Brain microvascular endothelial cell (primary cell): Measurements from ENCODE around the gene DDX39B.

Experiments
- DNase-seq: peaks from one replicate; pipeline ENCODE4 v3.0.0-alpha.2; 2020
- H3K27ac ChIP-seq: fragments of 250-450 bp; sonication (Bioruptor Pico); 2 replicates; pipeline ENCODE4 v1.5.1; 2020; ENCODE audit warnings: mild to moderate bottlenecking, moderate library complexity
- H3K27me3 ChIP-seq: fragments of 250-450 bp; sonication (Bioruptor Pico); replicated peaks from 2 replicates; pipeline ENCODE4 v1.5.1; 2020; ENCODE audit warnings: mild to moderate bottlenecking
- H3K36me3 ChIP-seq: fragments of 250-450 bp; sonication (Bioruptor Pico); replicated peaks from 2 replicates; pipeline ENCODE4 v1.5.1; 2020; ENCODE audit warnings: mild to moderate bottlenecking
- H3K4me3 ChIP-seq: 2 replicates; pipeline ENCODE4 v1.5.1; 2011; ENCODE audit warnings: low read depth, mild to moderate bottlenecking, control low read depth, low read length, moderate library complexity
- in situ Hi-C: cut with HindIII; loops from 2 replicates; pipeline ENCODE4 v1.10.0; 2017; ENCODE audit warnings: low sequenced_read_pairs, low pct_ligation_motif_present
- TF ChIP-seq, protein P1 (sequence below): IDR thresholded peaks from 2 replicates; pipeline ENCODE4 v1.5.1; 2011; ENCODE audit warnings: low read depth, mild to moderate bottlenecking, moderate library complexity, low read length, control low read depth, inconsistent platforms; ENCODE audit errors: missing control alignments

Gene DDX39B

GRCh38 chr6:31546339-31546957 lies 4.6 kb upstream of the DDX39B start, which contains the start of gene ATP6V1G2:
TSS of gene ATP6V1G2 (minus strand) at chr6:31546608. CDS start at chr6:31546559, 49 bp downstream.
- TF ChIP-seq, protein P1, sequence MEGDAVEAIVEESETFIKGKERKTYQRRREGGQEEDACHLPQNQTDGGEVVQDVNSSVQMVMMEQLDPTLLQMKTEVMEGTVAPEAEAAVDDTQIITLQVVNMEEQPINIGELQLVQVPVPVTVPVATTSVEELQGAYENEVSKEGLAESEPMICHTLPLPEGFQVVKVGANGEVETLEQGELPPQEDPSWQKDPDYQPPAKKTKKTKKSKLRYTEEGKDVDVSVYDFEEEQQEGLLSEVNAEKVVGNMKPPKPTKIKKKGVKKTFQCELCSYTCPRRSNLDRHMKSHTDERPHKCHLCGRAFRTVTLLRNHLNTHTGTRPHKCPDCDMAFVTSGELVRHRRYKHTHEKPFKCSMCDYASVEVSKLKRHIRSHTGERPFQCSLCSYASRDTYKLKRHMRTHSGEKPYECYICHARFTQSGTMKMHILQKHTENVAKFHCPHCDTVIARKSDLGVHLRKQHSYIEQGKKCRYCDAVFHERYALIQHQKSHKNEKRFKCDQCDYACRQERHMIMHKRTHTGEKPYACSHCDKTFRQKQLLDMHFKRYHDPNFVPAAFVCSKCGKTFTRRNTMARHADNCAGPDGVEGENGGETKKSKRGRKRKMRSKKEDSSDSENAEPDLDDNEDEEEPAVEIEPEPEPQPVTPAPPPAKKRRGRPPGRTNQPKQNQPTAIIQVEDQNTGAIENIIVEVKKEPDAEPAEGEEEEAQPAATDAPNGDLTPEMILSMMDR: peak; percentile 100
- in situ Hi-C loops: no loop called here

GRCh38 chr6:31545291-31545690 lies 3.5 kb upstream of the DDX39B start:
- TF ChIP-seq, protein P1: no peak
- no peak overlapping the region for H3K4me3 ChIP-seq
- no peak overlapping the region for H3K27ac ChIP-seq
- in situ Hi-C loops: no loop called here
- H3K27me3 ChIP-seq: no peaks in the 10 kb centered on the region
- no peak for DNase-seq
- H3K36me3 ChIP-seq: peaks cover 13% of the 10 kb centered on the region

More at GRCh38 chr6:31546339-31546957, 4.6 kb upstream of the DDX39B start, which contains the start of gene ATP6V1G2:
- H3K4me3 ChIP-seq: peak within 1 kb of the TSS; percentile 57
- peak within 1 kb of the TSS; percentile 75 for H3K27ac ChIP-seq
- H3K36me3 ChIP-seq: peaks cover 12% of the 10 kb centered on the region
- no peaks in the 10 kb centered on the region for H3K27me3 ChIP-seq
- DNase-seq: peak; percentile 94

- H3K27me3 ChIP-seq: no peaks in the 10 kb centered on the region
- DNase-seq: no peak
- H3K4me3 ChIP-seq: no peak overlapping the region
- H3K36me3 ChIP-seq: peaks cover 18% of the 10 kb centered on the region
- in situ Hi-C loops: no loop called here
- TF ChIP-seq, protein P1: no peak
- no peak overlapping the region for H3K27ac ChIP-seq
These were observed 2.9 kb upstream of the DDX39B start for GRCh38 chr6:31544676-31545075.

DNA sequence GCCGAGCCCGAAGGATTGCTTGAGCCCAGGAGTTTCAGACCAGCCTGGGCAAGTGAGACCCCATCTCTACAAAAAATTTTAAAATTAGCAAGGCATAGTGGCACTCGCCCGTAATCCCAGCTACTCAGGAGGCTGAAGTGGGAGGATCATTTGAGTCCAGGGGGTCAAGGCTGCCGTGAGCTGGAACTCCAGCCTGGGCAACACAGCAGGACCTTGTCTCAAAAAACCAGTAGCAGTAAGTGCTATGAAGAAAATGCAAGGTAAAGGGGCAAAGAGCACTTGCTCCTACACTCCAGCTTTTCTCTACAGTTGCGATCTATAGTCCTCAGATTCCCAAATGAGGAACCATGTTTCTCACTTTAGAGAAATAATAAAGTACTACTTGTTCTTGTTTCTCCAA lies 1.8 kb upstream of the DDX39B start:
- Histone ChIP-seq H3K36me3 (peaks cover 25% of the 10 kb centered on the region), H3K27ac (no peak overlapping the region), H3K4me3 (no peak overlapping the region), H3K27me3 (no peaks in the 10 kb centered on the region)
- TF ChIP-seq, protein P1: no peak
- DNase-seq: no peak
- in situ Hi-C loops: no loop called here

DNA sequence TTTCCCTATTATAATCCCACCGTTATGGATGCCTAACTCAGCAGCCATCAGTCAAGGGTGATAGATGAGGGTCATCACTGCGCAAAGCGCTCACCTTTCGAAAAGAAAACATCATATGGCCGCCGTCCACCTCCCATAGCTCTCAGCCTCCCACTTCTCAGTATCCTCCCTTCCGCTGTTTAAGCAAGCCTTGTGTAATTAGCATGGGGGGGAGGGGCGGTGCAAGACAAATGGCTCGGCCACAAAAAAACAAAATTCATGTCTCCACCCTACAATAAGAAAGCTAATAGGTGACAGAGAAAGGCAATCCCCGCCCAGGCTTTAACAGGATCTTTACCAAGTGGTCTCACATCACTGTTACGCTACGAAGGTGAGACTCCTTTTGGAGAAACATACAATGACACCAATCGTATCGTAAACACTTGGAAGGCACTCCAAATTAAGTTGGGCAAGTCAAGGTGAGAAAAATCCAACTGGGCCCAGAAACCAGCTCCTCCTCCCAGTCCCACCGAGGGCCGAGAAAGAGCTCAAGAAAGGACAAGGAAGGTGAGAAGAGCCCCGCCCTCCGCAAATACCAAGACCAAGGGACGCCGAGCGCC lies 645 bp downstream of the DDX39B start:
- TF ChIP-seq, protein P1: no peak
- peak overlapping the region; percentile 99 for H3K27ac ChIP-seq
- peaks cover 49% of the 10 kb centered on the region for H3K36me3 ChIP-seq
- no peaks in the 10 kb centered on the region for H3K27me3 ChIP-seq
- peak overlapping the region; percentile 97 for H3K4me3 ChIP-seq
- DNase-seq: no peak
- in situ Hi-C loops: no loop called here
